ENCODE measurements around the gene ANKRD24. TPM values are rescaled to one million over a fixed set of nuclear protein-coding genes. Genes with fewer than 3 reads are reported as not detected.

Gene ANKRD24
- total and polyA plus RNA-seq, 2 of the 13 experiments (the other 11 are each of a cell fraction or from before 2014, with no cell fraction given) = 0.13 to 0.24 TPM

DNA sequence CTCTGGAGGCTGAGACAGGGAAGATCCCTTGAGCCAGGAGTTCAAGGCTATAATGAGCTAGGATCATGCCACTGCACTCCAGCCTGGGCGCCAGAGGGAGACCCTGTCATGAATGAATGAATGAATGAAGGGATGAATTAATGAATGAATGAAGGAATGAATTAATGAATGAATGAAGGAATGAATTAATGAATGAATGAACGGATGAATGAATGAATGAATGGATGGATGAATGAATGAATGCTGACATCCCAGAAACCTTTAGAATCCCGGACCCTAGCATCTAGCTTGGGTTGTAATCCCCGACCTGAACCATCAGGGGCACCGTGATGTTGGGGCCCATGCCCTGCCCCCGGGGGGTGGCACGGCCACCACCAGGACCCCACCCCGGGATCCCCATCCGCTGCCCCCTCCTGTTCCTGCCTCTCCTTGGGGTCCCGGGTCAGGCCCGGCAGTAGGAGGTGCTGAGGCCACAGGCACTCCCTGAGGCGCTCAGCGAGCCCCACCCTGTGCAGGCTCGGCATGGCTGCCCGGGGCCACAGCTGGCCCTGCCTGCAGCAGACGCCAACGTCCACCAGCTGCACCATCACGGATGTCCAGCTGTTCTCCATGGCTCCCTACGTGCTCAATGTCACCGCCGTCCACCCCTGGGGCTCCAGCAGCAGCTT, 50.3 kb downstream of the ANKRD24 start:
- H3K79me2 ChIP-seq (ENCODE audit: insufficient read depth, low read length) = no peaks in the 10 kb centered on the region
- CTCF ChIA-PET (ENCODE audit: low intra/inter-chr PET ratio, low total read pairs) = interaction anchor here (1.0 kb wide), 1 partner anchor 120 kb away, joined by 3 read pairs; no protein-coding TSS in a partner anchor
- no peak overlapping the region for H3K9ac ChIP-seq (ENCODE audit: insufficient read depth, low read depth, low read length)
- DNase-seq (ENCODE audit: low spot score) (no peak), FAIRE-seq (no peak), ATAC-seq (peak; percentile 11; the same call in 2 of the 3 replicates)
- H3K27ac ChIP-seq (ENCODE audit: extremely low read length, insufficient read depth, low read length) = no peak overlapping the region
- BruUV-seq (replicated peaks) = no TSS peak
- H3K36me3 ChIP-seq (replicated peaks in 1 of 2; ENCODE audit: control insufficient read depth in 1 of 2, insufficient read depth in 2 of 2, low read length in 2 of 2) = no peaks in the 10 kb centered on the region
- intact Hi-C loops (cut with micrococcal nuclease; ENCODE audit: unreplicated experiment) = no loop called here
- TF ChIP-seq, protein P1, sequence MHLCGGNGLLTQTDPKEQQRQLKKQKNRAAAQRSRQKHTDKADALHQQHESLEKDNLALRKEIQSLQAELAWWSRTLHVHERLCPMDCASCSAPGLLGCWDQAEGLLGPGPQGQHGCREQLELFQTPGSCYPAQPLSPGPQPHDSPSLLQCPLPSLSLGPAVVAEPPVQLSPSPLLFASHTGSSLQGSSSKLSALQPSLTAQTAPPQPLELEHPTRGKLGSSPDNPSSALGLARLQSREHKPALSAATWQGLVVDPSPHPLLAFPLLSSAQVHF (CRISPR knock-in tag; IDR thresholded peaks at IDR 0.05) = no peak
- TF ChIP-seq, protein P2, sequence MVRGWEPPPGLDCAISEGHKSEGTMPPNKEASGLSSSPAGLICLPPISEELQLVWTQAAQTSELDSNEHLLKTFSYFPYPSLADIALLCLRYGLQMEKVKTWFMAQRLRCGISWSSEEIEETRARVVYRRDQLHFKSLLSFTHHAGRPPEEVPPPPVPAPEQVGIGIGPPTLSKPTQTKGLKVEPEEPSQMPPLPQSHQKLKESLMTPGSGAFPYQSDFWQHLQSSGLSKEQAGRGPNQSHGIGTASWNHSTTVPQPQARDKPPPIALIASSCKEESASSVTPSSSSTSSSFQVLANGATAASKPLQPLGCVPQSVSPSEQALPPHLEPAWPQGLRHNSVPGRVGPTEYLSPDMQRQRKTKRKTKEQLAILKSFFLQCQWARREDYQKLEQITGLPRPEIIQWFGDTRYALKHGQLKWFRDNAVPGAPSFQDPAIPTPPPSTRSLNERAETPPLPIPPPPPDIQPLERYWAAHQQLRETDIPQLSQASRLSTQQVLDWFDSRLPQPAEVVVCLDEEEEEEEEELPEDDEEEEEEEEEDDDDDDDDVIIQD (CRISPR knock-in tag; IDR thresholded peaks at IDR 0.05; ENCODE audit: low read depth) = no peak
- TF ChIP-seq ZBTB39 (CRISPR knock-in tag; IDR thresholded peaks at IDR 0.05) (no peak), ZNF24 (IDR thresholded peaks at IDR 0.05) (peak; percentile 96), KIAA2018 (CRISPR knock-in tag; IDR thresholded peaks at IDR 0.05; ENCODE audit: borderline replicate concordance) (no peak), HMGA1 (CRISPR knock-in tag; conservative IDR thresholded peaks at IDR 0.05) (no peak)
- WGBS (ENCODE audit: low lambda C conversion rate) = 52% methylated on average over 12 of the region's 21 CpGs
- POLR2A ChIA-PET = no interaction called here
- H3K4me2 ChIP-seq (ENCODE audit: low read depth, low read length) = peak overlapping the region; percentile 88; the same call in 1 of the 2 replicates
- H4K20me1 ChIP-seq (ENCODE audit: insufficient read depth, low read length) = no peaks in the 10 kb centered on the region
- peaks cover 0 to 6% of the 10 kb centered on the region in 2 experiments; a peak in 1 of 5 replicates for H3K27me3 ChIP-seq (ENCODE audit: control insufficient read depth in 1 of 2, insufficient read depth in 2 of 2, low read length in 2 of 2)
- H3K4me3 ChIP-seq (replicated peaks in 1 of 3; ENCODE audit: insufficient read depth in 1 of 3, low read depth in 2 of 3, low read length in 3 of 3) = no peak overlapping the region; a peak in 1 of 6 replicates
- in situ Hi-C loops (cut with HindIII; ENCODE audit: extremely low pct_ligation_motif_present, low pct_unique_long_range_greater_than_20kb) = no loop called here
- H3K9me3 ChIP-seq (ENCODE audit: low read length) = no peaks in the 10 kb centered on the region
- H2AFZ ChIP-seq (ENCODE audit: low read length) = no peak overlapping the region
- peaks cover 50% of the 10 kb centered on the region for H3K4me1 ChIP-seq (ENCODE audit: insufficient read depth, low read length)
